ENCODE data around the gene FRRS1.

Gene FRRS1

DNA sequence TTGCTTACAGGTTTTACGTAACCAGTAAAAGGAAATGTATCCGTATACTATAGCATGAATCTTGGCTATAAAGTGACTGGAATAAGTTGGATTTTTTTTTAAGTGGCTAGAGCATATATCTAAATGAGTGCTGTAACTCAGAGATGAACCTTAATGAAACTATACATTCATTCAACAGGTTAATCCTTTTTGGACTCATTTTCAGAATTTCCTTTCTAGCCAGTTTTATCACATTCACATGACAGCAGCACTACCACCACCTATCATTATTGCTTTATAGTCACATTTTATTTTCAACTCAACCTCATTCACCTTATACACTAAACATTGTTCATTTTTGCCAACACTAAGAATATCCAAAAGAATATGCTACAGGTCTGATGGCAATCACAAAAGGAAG is 30.6 kb downstream of the FRRS1 start:
- no peak for DNase-seq
- Histone ChIP-seq H3K9ac (ENCODE audit: low read length) (no peak overlapping the region), H3K9me3 (replicated peaks; ENCODE audit: insufficient read depth, low read length) (no peaks in the 10 kb centered on the region), H3K27me3 (replicated peaks; ENCODE audit: insufficient read depth, low read length) (no peaks in the 10 kb centered on the region), H3K9me2 (replicated peaks; ENCODE audit: insufficient read depth, low read length) (no peaks in the 10 kb centered on the region), H3K36me3 (replicated peaks; ENCODE audit: insufficient read depth, low read length) (no peaks in the 10 kb centered on the region), H3F3A (ENCODE audit: insufficient read depth, low read length) (no peaks in the 10 kb centered on the region), H3K4me3 (ENCODE audit: low read length) (no peak overlapping the region), H2AFZ (ENCODE audit: low read length) (no peak overlapping the region), H4K20me1 (ENCODE audit: insufficient read depth, low read length) (no peaks in the 10 kb centered on the region), H3K79me2 (ENCODE audit: low read length) (no peaks in the 10 kb centered on the region), H3K4me2 (ENCODE audit: low read depth, low read length) (no peak overlapping the region), H3K27ac (ENCODE audit: low read length) (no peak overlapping the region), H3K4me1 (ENCODE audit: low read length) (no peaks in the 10 kb centered on the region)
- no peak for TF ChIP-seq EZH2 (optimal IDR thresholded peaks at IDR 0.05; ENCODE audit: low read depth, low read length)
- TF ChIP-seq, protein P1, sequence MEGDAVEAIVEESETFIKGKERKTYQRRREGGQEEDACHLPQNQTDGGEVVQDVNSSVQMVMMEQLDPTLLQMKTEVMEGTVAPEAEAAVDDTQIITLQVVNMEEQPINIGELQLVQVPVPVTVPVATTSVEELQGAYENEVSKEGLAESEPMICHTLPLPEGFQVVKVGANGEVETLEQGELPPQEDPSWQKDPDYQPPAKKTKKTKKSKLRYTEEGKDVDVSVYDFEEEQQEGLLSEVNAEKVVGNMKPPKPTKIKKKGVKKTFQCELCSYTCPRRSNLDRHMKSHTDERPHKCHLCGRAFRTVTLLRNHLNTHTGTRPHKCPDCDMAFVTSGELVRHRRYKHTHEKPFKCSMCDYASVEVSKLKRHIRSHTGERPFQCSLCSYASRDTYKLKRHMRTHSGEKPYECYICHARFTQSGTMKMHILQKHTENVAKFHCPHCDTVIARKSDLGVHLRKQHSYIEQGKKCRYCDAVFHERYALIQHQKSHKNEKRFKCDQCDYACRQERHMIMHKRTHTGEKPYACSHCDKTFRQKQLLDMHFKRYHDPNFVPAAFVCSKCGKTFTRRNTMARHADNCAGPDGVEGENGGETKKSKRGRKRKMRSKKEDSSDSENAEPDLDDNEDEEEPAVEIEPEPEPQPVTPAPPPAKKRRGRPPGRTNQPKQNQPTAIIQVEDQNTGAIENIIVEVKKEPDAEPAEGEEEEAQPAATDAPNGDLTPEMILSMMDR (IDR thresholded peaks at IDR 0.05; ENCODE audit: low read length): no peak

DNA sequence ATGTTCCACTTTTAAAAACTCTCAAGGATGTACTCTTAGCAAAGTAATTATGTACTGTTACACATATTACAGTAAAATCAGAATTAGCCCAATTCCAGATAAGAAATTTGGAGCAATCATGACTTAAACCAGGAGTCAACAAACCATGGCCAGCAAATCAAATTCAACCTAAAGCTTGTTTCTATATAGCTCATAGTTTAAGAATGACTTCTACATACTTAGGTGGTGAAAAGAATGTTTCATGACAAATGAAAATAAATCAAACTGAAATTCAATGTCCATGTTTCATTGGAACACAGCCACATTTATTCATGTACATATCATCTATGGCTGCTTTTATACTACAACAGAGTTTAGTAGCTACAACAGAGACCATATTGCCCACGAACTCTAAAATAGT is 35.1 kb downstream of the FRRS1 start:
- Histone ChIP-seq H2AFZ (ENCODE audit: low read length) (no peak overlapping the region), H4K20me1 (ENCODE audit: insufficient read depth, low read length) (no peaks in the 10 kb centered on the region)
- TF ChIP-seq EZH2phosphoT487 (IDR thresholded peaks at IDR 0.05; ENCODE audit: low read length): no peak
- TF ChIP-seq EZH2 (optimal IDR thresholded peaks at IDR 0.05; ENCODE audit: low read depth, low read length): no peak
- TF ChIP-seq, protein P1 (IDR thresholded peaks at IDR 0.05; ENCODE audit: low read length): no peak

DNA sequence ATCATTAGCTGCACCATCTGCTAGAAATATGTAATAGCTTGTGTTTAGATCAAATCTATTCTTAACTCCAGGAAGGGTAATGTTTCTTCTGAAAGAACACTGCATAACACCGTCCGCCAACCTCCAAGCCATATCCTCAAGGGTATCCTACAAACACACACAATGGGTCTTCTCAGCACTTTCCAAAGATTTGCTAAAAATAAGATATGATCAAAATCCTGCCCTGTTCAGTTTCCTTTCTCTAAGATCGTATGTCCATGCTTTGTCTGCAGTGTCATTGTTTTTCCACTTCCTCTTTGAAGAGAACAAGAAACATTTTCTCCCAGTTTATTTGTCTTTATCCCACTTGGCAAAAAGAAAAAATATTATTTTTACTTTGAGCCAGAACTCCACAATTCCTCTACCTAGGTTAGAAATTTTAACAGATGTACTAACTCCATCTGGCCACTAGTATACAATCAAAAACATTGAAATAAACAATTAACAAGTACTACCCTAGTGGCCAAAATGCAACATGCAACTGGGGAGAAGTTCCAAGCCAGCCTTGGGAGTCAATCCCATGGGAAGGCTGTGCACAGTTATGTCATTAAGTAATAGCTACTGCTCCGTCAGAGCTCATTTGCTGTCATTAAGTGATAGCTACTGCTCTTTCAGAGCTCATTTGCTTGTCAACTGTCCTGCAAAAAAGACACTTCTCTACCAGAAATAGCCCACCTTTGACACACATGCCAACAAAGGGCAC is 37.8 kb downstream of the FRRS1 start:
- H4K20me1 ChIP-seq (ENCODE audit: insufficient read depth, low read length): no peaks in the 10 kb centered on the region
- H3K9ac ChIP-seq (ENCODE audit: low read length): no peak overlapping the region
- TF ChIP-seq, protein P1 (IDR thresholded peaks at IDR 0.05; ENCODE audit: low read length): peak; percentile 36
- no peak for TF ChIP-seq EZH2phosphoT487 (IDR thresholded peaks at IDR 0.05; ENCODE audit: low read length)
- TF ChIP-seq EZH2 (optimal IDR thresholded peaks at IDR 0.05; ENCODE audit: low read depth, low read length): no peak
- no peaks in the 10 kb centered on the region for H3K9me2 ChIP-seq (replicated peaks; ENCODE audit: insufficient read depth, low read length)
- no peak overlapping the region for H3K4me2 ChIP-seq (ENCODE audit: low read depth, low read length)
- H3K36me3 ChIP-seq (replicated peaks; ENCODE audit: insufficient read depth, low read length): no peaks in the 10 kb centered on the region
- no peak overlapping the region for H3K4me3 ChIP-seq (ENCODE audit: low read length)
- H3F3A ChIP-seq (ENCODE audit: insufficient read depth, low read length): no peaks in the 10 kb centered on the region
- no peak overlapping the region for H2AFZ ChIP-seq (ENCODE audit: low read length)
- no peak for DNase-seq
- no peaks in the 10 kb centered on the region for H3K9me3 ChIP-seq (replicated peaks; ENCODE audit: insufficient read depth, low read length)
- H3K79me2 ChIP-seq (ENCODE audit: low read length): no peaks in the 10 kb centered on the region
- H3K27me3 ChIP-seq (replicated peaks; ENCODE audit: insufficient read depth, low read length): no peaks in the 10 kb centered on the region
- no peaks in the 10 kb centered on the region for H3K4me1 ChIP-seq (ENCODE audit: low read length)
- H3K27ac ChIP-seq (ENCODE audit: low read length): no peak overlapping the region

More for the DNA sequence above, 35.1 kb downstream of the FRRS1 start:
- H3K9ac ChIP-seq (ENCODE audit: low read length): no peak overlapping the region
- H3K4me1 ChIP-seq (ENCODE audit: low read length): no peaks in the 10 kb centered on the region
- no peak overlapping the region for H3K4me2 ChIP-seq (ENCODE audit: low read depth, low read length)
- H3K27me3 ChIP-seq (replicated peaks; ENCODE audit: insufficient read depth, low read length): no peaks in the 10 kb centered on the region
- H3K4me3 ChIP-seq (ENCODE audit: low read length): no peak overlapping the region
- no peak overlapping the region for H3K27ac ChIP-seq (ENCODE audit: low read length)
- DNase-seq: no peak
- no peaks in the 10 kb centered on the region for H3K79me2 ChIP-seq (ENCODE audit: low read length)
- H3K36me3 ChIP-seq (replicated peaks; ENCODE audit: insufficient read depth, low read length): no peaks in the 10 kb centered on the region
- H3K9me2 ChIP-seq (replicated peaks; ENCODE audit: insufficient read depth, low read length): no peaks in the 10 kb centered on the region
- no peaks in the 10 kb centered on the region for H3F3A ChIP-seq (ENCODE audit: insufficient read depth, low read length)
- no peaks in the 10 kb centered on the region for H3K9me3 ChIP-seq (replicated peaks; ENCODE audit: insufficient read depth, low read length)

All from MM.1S (cell line).